SK-N-MC (cell line): ENCODE measurements around the gene IP6K2.

Source experiments
- DNase-seq: peaks from one replicate; pipeline ENCODE4 v3.0.0-alpha.2; 2011; ENCODE audit warnings: low read depth, low spot score
- H3K27ac ChIP-seq: fragments of 200-600 bp; sonication (generic); 2 replicates; pipeline ENCODE4 v1.5.1; 2016; ENCODE audit warnings: mixed run types
- H3K36me3 ChIP-seq: fragments of 200-600 bp; sonication (generic); 2 replicates; pipeline ENCODE4 v1.6.1; 2017; ENCODE audit warnings: antibody characterized with exemption, low read length, mixed read lengths; ENCODE audit not compliant: insufficient read depth
- H3K4me3 ChIP-seq: fragments of 200-600 bp; sonication (generic); 2 replicates; pipeline ENCODE4 v1.5.1; 2016
- H3K9ac ChIP-seq: fragments of 200-600 bp; sonication (generic); 2 replicates; pipeline ENCODE4 v1.8.0; 2017; ENCODE audit warnings: mixed run types, mixed read lengths; ENCODE audit not compliant: insufficient read length
- H3K9me3 ChIP-seq: fragments of 200-600 bp; sonication (generic); 2 replicates; pipeline ENCODE4 v1.6.1; 2017; ENCODE audit warnings: low read depth, mild to moderate bottlenecking, antibody characterized with exemption, low read length, moderate library complexity, mixed read lengths
- EZH2 ChIP-seq: fragments of 200-600 bp; sonication (generic); IDR thresholded peaks from one replicate; pipeline ENCODE4 v1.6.1; 2017; ENCODE audit warnings: antibody characterized with exemption
- FOXP2 ChIP-seq: optimal IDR thresholded peaks from 2 replicates; pipeline ENCODE3; 2011; ENCODE audit warnings: mild to moderate bottlenecking, moderate library complexity; ENCODE audit not compliant: insufficient read depth; ENCODE audit errors: extremely low read length, control extremely low read depth
- POLR2AphosphoS5 ChIP-seq: IDR thresholded peaks from 2 replicates; pipeline ENCODE4 v1.6.1; 2012; ENCODE audit warnings: mild to moderate bottlenecking, low read depth, low read length, borderline replicate concordance

IP6K2 gene

DNA sequence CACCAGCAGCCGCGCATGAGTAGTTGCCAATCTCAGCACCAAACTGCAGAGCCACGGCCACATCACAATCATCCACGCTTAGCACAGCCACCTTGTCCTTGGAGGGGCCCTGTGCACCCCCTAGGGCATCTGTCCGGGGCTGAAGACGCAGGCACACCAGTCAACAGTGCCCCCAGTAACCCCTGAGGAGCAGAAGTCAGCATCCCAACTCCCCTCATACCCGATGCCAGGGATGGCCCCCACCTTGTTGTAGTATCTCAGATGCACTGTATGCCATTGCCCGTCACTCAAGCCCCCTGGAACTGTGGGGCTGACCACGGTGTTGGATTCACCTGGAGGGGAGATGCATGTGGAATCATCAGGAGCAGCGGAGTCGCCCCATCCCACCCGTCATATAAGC is 62.0 kb downstream of the IP6K2 start:
- Histone ChIP-seq H3K9ac (no peak overlapping the region), H3K4me3 (no peak overlapping the region)

DNA sequence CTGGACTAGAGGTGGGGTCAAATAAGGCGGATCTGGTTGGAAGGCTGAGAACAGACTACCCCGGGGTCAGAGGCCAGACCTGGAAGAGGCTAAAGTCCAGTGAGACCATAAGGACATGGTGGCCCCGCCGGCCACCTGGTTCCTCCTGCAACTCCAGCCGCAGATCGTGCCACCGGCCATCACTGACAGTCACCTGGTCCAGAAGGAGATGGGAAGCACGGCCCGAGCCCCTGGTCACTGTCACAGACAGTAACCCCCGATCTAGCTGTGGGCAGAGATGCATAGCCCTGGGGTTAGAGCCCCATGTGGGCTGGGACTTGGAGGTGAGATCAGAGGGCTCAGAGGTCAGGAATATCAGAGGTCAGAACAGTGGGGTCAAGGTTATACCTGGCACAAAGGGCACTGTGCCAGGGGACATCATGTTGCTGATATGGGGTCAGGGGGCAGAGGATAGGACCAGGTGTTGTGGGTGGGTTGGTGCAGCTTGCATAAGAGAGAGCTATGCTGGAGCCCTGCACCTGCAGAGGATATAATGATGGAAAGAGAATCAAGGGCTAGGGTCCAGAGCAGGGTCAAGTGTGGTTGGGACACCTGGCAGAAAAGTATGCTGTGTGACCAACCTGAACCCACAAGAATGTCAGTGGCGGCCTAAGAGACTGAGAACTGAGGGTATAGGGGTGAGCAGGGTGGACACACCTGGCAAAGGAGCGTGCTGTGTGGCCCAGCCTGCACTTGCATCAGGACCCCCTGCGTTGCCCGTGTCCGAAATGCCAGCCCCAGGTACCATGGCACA is 63.9 kb downstream of the IP6K2 start:
- Histone ChIP-seq H3K27ac (no peak overlapping the region), H3K4me3 (no peak overlapping the region), H3K9ac (no peak overlapping the region), H3K9me3 (no peaks in the 10 kb centered on the region), H3K36me3 (no peaks in the 10 kb centered on the region)
- no peak for DNase-seq
- TF ChIP-seq POLR2AphosphoS5, result no peak
- no peak for TF ChIP-seq EZH2
- no peak for TF ChIP-seq FOXP2

More for the DNA sequence above, 62.0 kb downstream of the IP6K2 start:
- TF ChIP-seq EZH2, result no peak
- no peak for TF ChIP-seq FOXP2
- TF ChIP-seq POLR2AphosphoS5, result no peak
- no peaks in the 10 kb centered on the region for H3K9me3 ChIP-seq
- no peak for DNase-seq
- no peaks in the 10 kb centered on the region for H3K36me3 ChIP-seq
- no peak overlapping the region for H3K27ac ChIP-seq

DNA sequence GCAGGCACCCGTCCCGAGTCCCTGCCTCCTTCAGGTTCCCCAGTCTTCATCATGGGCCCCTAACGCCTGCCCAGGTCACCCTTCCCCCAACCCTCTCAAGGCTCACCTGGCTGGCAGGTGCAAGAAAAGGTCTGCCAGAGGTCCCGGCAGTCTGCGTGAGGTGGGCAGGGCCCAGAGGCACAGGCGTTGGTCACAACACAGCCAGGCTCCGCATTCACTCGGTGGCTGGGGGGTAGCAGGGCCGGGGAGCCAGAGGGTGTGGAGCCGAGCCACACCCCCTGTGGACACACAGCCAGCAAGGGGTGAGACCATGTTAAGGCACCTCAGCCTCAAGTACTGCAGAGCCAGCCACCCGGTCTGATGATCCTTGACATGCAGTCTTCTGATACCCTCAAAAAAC is 65.2 kb downstream of the IP6K2 start:
- Histone ChIP-seq H3K9ac (no peak overlapping the region), H3K27ac (no peak overlapping the region), H3K9me3 (no peaks in the 10 kb centered on the region), H3K4me3 (no peak overlapping the region), H3K36me3 (no peaks in the 10 kb centered on the region)
- DNase-seq, result no peak
- TF ChIP-seq FOXP2 (no peak), EZH2 (no peak), POLR2AphosphoS5 (no peak)

DNA sequence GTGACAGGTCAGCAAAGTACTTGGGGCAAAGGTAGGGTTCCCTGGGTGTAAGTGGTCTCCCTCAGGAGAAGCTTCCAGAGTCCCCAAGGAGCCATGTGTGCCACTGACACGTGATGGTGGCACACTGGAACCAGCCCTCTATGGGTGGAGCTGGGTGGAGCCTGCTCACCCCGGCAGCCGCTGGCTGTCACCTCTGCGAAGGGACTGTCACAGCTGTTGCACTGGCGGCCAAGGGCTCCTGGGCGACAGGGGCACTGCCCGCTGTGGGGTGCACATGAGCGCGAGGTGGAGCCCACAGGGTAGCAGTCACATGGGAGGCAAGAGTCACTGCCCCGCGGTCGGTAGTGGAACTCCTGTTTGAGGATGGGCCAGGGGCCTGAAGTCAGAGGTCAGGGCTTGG is 66.3 kb downstream of the IP6K2 start:
- DNase-seq, result no peak
- H3K9ac ChIP-seq, result no peak overlapping the region
- H3K36me3 ChIP-seq, result no peaks in the 10 kb centered on the region
- TF ChIP-seq POLR2AphosphoS5, result no peak
- TF ChIP-seq EZH2, result no peak
- TF ChIP-seq FOXP2, result no peak
- H3K9me3 ChIP-seq, result no peaks in the 10 kb centered on the region
- no peak overlapping the region for H3K27ac ChIP-seq
- H3K4me3 ChIP-seq, result no peak overlapping the region

DNA sequence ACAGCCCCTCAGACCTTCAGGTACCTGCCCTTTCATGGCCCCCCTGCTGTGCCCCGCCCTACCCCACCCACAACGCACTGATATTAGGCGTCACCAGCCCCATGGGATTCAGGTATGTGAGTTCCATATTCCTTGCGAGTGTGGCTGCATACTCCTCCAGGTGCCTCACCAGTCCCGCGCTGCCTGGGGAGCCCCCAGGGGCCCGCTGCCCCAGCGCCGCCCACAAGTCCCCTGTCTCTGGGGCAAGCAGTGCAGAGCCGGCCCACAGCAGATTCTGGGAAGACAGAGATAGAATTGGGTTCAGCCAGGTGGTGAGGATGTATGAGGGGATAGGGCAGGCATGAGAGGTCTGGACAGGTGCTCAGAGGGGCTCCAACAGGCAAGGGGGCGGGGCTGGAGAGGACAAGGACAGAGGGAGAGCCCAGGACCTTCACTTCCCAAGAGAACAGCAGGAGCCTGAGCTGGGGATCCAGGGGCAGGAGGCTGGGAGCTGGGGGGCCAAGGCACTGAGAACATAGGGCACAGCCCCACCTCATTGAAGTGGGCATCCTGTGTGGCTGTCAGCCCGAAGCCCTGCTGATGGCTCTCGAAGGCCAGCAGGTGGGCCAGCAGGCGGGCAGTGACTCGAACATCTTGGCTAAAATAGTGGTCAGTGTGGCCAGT is 68.7 kb downstream of the IP6K2 start:
- Histone ChIP-seq H3K4me3 (no peak overlapping the region), H3K27ac (no peak overlapping the region), H3K9me3 (no peaks in the 10 kb centered on the region), H3K9ac (no peak overlapping the region), H3K36me3 (no peaks in the 10 kb centered on the region)
- no peak for DNase-seq
- TF ChIP-seq EZH2 (no peak), POLR2AphosphoS5 (no peak)

DNA sequence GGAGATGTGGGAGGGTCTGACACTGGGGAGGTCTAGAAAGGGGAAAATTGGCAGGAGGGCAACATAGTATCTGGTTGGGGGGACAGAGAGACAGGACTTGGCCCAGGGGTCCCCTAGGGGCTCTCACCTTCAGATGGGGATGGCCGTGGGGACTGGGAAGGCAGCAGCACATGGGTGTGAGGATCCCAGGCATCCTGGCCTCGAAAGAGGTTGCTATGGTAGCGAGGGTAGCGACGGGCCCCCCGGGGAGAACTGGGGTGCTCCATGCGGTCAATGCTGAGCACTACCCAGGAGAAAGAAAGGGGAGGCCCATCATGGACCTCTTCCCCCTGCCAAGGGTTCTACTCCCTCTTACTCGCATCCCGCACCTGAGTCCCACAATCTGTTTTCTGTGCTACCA is 69.3 kb downstream of the IP6K2 start:
- Histone ChIP-seq H3K9ac (no peak overlapping the region), H3K36me3 (no peaks in the 10 kb centered on the region), H3K9me3 (no peaks in the 10 kb centered on the region), H3K27ac (no peak overlapping the region), H3K4me3 (no peak overlapping the region)
- no peak for TF ChIP-seq POLR2AphosphoS5
- no peak for TF ChIP-seq EZH2
- TF ChIP-seq FOXP2, result no peak
- no peak for DNase-seq

DNA sequence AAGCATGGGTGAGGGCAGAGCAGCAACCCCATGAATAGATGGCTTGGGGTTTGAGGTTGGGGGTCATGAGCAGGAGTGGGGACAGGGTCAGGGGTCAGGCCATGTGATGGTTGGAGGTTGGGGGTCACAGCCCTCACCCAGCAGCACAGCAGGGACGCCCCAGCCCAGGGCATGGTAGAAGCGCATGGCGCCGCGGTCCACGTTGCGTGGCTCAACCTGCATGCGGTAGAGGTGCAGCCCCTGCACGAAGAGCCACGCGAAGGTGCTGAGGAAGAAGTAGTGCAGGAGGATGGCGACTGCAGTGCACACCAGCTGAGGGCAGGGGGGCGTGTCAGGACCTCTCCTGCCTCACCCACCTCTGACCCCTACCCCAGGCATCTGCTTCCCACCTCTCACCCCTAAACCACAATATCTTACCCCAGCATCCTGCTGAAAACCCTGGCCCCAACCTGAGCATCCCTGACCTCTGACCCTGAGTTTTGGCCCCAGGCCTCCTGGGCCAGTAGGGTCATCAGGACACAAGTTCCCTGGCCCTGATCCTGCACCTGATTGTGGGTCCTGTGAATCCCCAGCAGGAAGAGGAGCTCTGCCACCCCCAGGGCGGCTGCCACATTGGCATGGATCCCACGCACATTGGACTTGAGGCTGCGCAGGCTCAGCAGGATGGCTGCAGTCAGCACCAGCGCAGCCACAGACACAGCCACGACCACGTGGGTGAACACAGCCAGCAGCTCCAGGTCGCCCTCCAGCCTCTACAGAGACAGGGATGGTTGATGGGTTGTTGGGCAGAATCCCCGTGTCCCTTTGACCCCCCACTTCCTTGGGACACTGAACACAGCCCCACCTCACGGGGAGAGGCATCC is 71.9 kb downstream of the IP6K2 start:
- Histone ChIP-seq H3K36me3 (no peaks in the 10 kb centered on the region), H3K27ac (no peak overlapping the region), H3K9me3 (no peaks in the 10 kb centered on the region), H3K9ac (no peak overlapping the region), H3K4me3 (no peak overlapping the region)
- DNase-seq, result no peak
- TF ChIP-seq FOXP2 (no peak), POLR2AphosphoS5 (no peak), EZH2 (no peak)

DNA sequence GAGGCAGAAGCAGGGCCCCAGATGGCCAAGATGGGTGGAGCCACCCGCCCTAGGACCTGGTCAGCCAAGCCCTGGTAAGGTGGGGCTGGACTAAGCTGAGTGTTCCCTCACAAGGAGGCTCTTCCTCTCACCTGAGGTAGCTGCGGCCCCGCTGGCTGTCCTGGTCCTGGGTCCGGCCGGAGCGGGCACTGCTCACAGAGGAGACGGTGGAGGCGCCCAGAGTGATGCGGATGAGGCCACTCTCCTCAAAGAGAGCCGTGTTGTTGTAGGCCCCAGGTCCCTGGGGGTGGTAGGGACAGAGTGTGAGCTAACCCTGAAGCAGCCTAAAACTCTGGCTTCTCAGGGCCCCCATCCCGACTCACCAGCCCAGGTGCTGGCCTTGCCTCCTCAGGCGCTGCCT is 74.4 kb downstream of the IP6K2 start:
- no peaks in the 10 kb centered on the region for H3K9me3 ChIP-seq
- DNase-seq, result no peak
- H3K27ac ChIP-seq, result no peak overlapping the region
- no peak for TF ChIP-seq FOXP2
- no peak for TF ChIP-seq POLR2AphosphoS5
- no peak for TF ChIP-seq EZH2
- H3K36me3 ChIP-seq, result no peaks in the 10 kb centered on the region
- H3K9ac ChIP-seq, result no peak overlapping the region
- no peak overlapping the region for H3K4me3 ChIP-seq
